NCI-H128 (cell line): Measurements from ENCODE around the gene MED20.

Source experiments
- DNase-seq: peaks from one replicate; lab custom pipeline; 2025; ENCODE audit not compliant: unreplicated experiment; lab: John Stamatoyannopoulos, UW

Gene MED20

DNA sequence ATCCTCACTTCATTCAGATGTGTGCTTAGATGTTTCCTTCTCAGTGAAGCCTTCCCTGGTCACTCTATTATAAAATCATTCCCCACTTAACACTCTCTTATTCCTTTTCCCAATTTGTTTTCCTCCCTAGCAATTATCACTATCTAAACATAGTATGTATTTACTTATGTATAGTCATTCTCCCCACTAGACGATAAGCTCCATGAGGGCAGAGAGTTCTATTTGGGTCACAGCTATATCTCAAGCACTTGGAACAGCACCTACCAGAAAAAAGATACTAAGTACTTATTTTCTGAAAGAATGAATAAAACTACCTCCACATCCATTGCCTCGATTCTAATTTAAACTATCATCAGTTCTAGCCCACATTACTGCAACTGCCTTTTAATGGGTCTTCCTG is 62.2 kb downstream of the MED20 start:
- DNase-seq = no peak
